NCI-H748 treated with DMSO at 0.1 percent for 48 hours (cell line): Measurements from ENCODE around the gene CAP2.
"Not testable (repeated sequence)": the region's sequence is repeated elsewhere in the genome, so short reads cannot be mapped to it uniquely, and the experiment has no call there.

Experiments used
- DNase-seq: peaks from one replicate; lab custom pipeline; 2025; lab: John Stamatoyannopoulos, UW

CAP2 gene

DNA sequence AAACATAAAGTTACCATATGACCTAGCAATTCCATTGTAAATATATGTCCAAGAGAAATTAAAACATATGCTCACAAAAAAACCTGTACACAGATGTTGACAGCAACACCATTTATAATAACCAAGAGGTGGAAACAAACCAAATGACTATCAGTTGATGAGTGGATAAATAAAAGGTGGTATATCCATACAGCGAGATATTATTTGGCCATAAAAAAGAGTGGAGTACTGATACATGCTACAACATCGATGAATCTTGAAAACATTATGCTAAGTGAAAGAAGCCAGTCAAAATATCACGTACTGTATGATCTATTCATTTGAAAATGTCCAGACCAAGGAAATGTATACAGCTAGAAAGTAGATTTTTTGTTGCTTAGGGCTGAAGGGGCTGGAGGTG is 2.9 kb downstream of the CAP2 start:
- no peak for DNase-seq

DNA sequence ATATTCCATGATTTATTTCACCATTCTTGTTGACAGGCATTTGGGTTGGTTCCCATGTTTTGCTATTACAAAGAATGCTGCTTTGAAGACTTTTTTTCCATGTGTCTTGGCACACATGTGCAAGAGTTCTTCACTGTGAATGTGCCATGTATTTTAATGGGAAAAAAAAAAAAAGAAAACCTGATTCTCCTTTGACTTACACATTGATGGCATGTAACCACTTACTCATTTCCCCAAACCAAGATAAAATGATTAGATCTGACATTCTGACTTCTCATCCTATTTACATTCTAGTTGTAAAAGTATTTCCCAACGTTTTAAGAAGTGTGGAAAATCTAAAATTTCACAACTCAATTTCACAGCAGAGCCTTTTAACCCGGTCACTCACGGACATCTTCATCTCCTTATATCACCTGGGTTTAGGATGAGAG is 4.4 kb downstream of the CAP2 start:
- DNase-seq = no peak

GRCh38 chr6:17405181-17405943 is 12.0 kb downstream of the CAP2 start:
- not testable (repeated sequence) for DNase-seq

GRCh38 chr6:17405944-17406245 is 12.5 kb downstream of the CAP2 start:
- no peak for DNase-seq

DNA sequence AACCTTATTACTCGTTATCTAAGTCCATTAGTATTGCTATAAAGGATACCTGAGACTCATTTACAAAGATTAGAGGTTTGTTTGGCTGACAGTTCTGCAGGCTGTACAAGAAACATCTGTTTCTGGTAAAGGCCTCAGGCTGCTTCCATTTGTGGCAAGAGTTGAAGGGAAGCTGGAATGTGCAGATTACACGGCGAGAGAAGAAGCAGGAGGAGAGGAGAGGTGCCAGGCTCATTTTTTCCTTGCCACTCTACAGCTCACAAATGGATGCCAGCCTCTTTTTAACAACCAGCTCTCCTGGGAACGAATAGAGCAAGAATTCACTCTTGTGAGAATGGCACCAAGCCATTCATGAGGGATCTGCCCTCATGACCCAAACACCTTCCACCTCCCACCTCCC is 14.7 kb downstream of the CAP2 start:
- DNase-seq = no peak

DNA sequence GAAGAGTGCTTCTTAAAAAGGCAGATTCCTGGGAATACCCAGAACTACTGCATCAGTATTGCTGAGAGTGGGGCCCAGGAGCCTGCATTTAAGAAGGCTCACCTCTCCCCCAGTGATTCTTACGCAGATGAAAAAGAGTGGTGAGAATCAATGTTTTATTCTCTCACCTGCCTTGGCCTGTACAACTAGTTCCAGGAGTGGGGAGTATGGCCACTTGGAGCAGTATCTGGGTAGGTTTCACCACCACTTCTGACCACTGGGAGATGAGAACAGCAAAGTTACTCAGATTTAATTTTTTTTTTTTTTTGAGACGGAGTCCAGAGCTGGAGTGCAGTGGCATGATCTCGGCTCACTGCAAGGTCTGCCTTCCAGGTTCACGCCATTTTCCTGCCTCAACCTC is 16.9 kb downstream of the CAP2 start:
- no peak for DNase-seq

DNA sequence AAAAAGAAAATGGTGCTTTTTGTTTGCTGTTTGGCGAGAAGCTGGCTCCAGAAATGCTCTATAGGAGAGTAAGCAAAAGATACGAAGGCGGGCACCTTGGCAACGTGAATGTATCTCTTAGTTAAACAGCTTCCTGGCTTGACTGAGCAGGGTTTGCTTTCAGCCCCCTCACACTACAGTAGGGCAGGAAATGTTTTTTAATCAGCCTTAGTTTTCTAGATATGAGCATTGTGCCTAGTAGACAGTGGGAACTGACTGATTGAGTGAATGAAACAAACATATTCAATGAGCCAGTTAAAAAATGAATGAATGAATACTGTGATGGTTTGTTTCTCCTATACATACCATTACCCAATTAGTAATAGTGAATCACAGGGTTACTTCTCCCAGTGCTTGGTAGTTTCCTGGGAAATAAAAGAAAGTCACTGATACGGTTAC is 19.9 kb downstream of the CAP2 start:
- DNase-seq = no peak

DNA sequence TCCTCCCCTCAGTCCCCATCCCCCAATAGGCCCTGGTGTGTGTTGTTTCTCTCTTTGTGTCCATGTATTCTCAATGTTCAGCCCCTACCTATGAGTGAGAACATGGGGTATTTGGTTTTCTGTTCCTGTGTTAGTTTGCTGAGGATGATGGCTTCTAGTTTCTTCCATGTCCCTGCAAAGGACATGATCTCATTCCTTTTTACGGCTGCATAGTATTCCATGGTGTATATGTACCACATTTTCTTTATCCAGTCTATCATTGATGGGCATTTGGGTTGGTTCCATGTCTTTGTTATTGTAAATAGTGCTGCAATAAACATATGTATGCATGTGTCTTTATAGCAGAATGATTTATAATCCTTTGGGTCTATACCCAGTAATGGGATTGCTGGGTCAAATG is 21.0 kb downstream of the CAP2 start:
- not testable (repeated sequence) for DNase-seq

- no peak for DNase-seq
Measured at GRCh38 chr6:17415321-17415720, 21.9 kb downstream of the CAP2 start.

DNA sequence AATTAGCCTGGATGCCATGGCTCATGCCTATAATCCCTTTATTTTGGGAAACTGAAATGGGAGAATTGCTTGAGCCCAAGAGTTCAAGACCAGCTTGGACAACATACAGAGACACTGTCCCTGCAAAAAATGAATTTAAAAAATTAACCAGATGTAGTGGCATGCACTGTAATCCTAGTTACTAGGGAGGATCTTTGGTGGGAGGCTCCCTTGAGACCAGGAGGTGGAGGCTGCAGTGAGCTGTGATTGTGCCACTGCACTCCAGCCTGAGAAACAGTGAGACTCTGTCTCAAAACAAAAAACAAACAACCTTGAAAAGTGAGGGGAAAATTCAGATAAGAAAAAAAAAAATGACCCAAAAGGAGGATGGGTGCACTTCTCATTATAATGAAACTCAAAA is 23.4 kb downstream of the CAP2 start:
- no peak for DNase-seq

- no peak for DNase-seq
Measured at GRCh38 chr6:17417817-17418216, 24.4 kb downstream of the CAP2 start.

DNA sequence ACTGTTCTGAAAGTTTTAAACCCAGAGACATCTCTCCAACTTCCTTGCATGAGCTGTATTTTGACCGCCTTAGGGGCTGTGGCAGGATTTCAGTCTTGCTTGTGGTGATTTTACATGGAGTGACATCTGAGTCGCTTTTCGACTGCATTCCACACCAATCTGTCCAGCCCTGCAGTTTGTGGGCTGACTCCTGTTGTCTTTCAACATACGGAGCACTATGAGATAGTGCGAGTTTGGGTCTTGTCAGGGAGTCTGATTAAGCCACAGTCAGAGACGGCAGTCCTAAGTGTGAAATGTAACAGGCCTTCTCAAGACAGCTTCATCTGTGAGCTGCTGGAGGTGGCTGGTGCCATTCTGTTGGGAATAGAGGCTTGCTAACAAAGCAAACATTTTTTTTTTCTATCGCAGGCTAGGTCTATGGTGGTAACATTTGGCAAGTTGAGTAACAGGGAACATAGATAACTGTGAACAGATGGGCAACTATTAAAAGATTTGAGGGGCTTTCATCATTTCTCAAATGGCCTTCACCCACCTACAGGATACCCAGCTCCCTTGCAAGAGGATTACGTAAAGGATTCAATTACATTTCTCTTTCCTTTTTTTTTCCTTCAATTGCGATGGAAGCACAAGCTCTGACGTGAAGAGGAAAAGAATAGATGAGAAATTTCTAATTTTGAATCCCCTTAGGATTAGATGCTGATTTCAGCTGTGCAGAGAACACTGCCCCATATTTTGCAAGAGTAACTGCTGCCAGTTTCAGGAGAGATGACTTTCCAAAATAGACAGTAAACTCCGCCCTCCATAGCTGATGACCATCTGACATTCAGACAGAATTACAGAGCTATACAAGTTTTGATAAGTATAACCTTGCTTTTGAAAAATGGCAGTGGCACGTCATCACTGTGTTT is 25.1 kb downstream of the CAP2 start:
- no peak for DNase-seq

DNA sequence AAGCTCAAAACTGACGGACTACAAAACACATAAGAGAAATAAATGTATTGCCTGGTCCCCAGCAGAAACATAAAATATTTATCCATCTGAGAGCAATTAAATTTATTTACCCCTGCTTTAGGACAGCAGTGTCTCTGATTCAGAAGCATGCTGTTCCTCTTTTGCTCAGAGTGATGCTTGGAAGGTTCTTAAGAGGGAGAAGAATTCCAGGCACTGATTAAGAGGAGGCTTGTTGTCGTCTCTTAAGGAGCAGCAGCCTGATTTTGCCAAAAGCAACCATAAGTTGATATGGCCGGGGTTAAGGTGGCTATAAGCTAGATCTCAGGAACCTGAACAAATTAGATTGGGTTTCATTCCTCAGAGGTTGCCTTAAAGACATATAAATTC is 25.8 kb downstream of the CAP2 start:
- DNase-seq = no peak

- DNase-seq = no peak
Measured at GRCh38 chr6:17420368-17420767, 27.0 kb downstream of the CAP2 start.

- DNase-seq = no peak
Measured at GRCh38 chr6:17421406-17421805, 28.0 kb downstream of the CAP2 start.

- no peak for DNase-seq
Measured at GRCh38 chr6:17423026-17423425, 29.6 kb downstream of the CAP2 start.

DNA sequence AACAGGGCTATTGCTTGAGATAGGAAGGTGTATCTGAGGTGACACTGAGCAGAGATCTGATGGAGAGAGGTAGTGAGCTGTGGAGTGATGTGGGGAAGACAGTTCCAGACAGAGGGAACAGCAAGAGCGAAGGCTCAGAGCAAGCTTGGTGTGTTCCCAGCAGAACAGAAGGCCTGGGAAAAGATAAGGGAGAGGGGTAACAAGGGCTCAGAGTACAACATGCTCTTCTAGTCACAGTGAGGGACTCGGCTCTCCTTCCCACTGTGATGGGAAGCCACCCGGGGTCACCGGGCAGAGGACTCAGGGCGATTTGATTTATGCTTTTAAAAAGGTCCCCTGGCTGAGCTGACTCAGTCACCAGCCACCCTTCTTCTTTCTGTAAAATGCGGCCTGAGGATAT is 33.7 kb downstream of the CAP2 start:
- no peak for DNase-seq

- no peak for DNase-seq
Measured at GRCh38 chr6:17427617-17428016, 34.2 kb downstream of the CAP2 start.

- not testable (repeated sequence) for DNase-seq
Measured at GRCh38 chr6:17428595-17429120, 35.3 kb downstream of the CAP2 start.

- DNase-seq = no peak
Measured at GRCh38 chr6:17429383-17430061, 36.1 kb downstream of the CAP2 start.

- no peak for DNase-seq
Measured at GRCh38 chr6:17431581-17431980, 38.2 kb downstream of the CAP2 start.

DNA sequence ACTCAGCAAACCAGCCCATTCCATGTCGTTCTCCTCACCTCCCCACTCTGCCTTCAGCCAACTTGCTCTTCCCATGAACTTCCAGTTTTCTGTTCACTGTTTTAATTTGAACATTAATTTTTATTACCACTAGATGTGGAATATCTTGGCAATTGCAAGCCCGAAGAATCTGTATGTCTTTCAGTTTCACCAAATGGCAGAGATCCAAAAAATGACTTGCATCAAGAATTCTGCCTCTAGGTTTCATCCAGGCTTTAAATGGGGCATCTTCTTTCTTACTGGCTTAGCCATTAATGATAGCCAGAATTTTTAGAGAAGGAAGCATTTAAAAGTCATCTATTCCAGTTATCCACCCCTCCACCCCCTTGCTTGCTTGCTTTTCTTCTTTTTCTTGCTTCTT is 39.0 kb downstream of the CAP2 start:
- DNase-seq = no peak
